Ishikawa (cell line): ENCODE data around the gene DAO.

ENCODE experiments used
- CEBPB ChIP-seq: IDR thresholded peaks from 2 replicates; pipeline ENCODE4 v1.6.1; 2012
- EGR1 ChIP-seq: IDR thresholded peaks from 2 replicates; pipeline ENCODE4 v1.6.1; 2012
- EP300 ChIP-seq: IDR thresholded peaks from 2 replicates; pipeline ENCODE4 v1.6.1; 2012; ENCODE audit warnings: borderline replicate concordance
- FOXM1 ChIP-seq: IDR thresholded peaks from 2 replicates; pipeline ENCODE4 v1.6.1; 2012; ENCODE audit warnings: low read depth, borderline replicate concordance
- RAD21 ChIP-seq: IDR thresholded peaks from 2 replicates; pipeline ENCODE4 v1.6.1; 2012; ENCODE audit warnings: low read depth
- TAF1 ChIP-seq: IDR thresholded peaks from 2 replicates; pipeline ENCODE4 v1.6.1; 2012; ENCODE audit warnings: low read depth, mild to moderate bottlenecking
- TEAD4 ChIP-seq: IDR thresholded peaks from 2 replicates; pipeline ENCODE4 v1.6.1; 2012
- YY1 ChIP-seq: IDR thresholded peaks from 2 replicates; pipeline ENCODE4 v1.6.1; 2012; ENCODE audit warnings: low read depth
- ZBTB7A ChIP-seq: IDR thresholded peaks from 2 replicates; pipeline ENCODE4 v1.6.1; 2012; ENCODE audit warnings: low read depth
- TF ChIP-seq, protein P1 (sequence below): IDR thresholded peaks from 2 replicates; pipeline ENCODE4 v1.6.1; 2012; ENCODE audit warnings: low read depth, mild to moderate bottlenecking
- TF ChIP-seq, protein P2 (sequence below): IDR thresholded peaks from 2 replicates; pipeline ENCODE4 v1.6.1; 2012

GRCh38 chr12:108862588-108862959 is 17.3 kb upstream of the DAO start:
- no peak for TF ChIP-seq YY1
- no peak for TF ChIP-seq CEBPB
- TF ChIP-seq ZBTB7A = no peak
- no peak for TF ChIP-seq FOXM1
- no peak for TF ChIP-seq TAF1
- TF ChIP-seq, protein P1, sequence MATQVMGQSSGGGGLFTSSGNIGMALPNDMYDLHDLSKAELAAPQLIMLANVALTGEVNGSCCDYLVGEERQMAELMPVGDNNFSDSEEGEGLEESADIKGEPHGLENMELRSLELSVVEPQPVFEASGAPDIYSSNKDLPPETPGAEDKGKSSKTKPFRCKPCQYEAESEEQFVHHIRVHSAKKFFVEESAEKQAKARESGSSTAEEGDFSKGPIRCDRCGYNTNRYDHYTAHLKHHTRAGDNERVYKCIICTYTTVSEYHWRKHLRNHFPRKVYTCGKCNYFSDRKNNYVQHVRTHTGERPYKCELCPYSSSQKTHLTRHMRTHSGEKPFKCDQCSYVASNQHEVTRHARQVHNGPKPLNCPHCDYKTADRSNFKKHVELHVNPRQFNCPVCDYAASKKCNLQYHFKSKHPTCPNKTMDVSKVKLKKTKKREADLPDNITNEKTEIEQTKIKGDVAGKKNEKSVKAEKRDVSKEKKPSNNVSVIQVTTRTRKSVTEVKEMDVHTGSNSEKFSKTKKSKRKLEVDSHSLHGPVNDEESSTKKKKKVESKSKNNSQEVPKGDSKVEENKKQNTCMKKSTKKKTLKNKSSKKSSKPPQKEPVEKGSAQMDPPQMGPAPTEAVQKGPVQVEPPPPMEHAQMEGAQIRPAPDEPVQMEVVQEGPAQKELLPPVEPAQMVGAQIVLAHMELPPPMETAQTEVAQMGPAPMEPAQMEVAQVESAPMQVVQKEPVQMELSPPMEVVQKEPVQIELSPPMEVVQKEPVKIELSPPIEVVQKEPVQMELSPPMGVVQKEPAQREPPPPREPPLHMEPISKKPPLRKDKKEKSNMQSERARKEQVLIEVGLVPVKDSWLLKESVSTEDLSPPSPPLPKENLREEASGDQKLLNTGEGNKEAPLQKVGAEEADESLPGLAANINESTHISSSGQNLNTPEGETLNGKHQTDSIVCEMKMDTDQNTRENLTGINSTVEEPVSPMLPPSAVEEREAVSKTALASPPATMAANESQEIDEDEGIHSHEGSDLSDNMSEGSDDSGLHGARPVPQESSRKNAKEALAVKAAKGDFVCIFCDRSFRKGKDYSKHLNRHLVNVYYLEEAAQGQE = no peak
- TF ChIP-seq EGR1 = no peak
- TF ChIP-seq RAD21 = no peak
- TF ChIP-seq EP300 = no peak
- TF ChIP-seq, protein P2, sequence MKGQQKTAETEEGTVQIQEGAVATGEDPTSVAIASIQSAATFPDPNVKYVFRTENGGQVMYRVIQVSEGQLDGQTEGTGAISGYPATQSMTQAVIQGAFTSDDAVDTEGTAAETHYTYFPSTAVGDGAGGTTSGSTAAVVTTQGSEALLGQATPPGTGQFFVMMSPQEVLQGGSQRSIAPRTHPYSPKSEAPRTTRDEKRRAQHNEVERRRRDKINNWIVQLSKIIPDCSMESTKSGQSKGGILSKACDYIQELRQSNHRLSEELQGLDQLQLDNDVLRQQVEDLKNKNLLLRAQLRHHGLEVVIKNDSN = no peak
- no peak for TF ChIP-seq TEAD4
